Endothelial cell of umbilical vein (primary cell): ENCODE results near the gene AFF1. TPM values are rescaled to one million over a fixed set of nuclear protein-coding genes. Genes with fewer than 3 reads are reported as not detected.

Experiments used
- BruUV-seq: library from RNA; stranded (reverse); fragments of 400-500 nt; replicated peaks from 2 replicates; lab custom pipeline; 2021; lab: Mats Ljungman, UMichigan
- CTCF ChIA-PET: fragments of 300-600, 350-600 bp; sonication (Branson Sonifier 250); formaldehyde crosslinking; loops from one replicate; lab custom pipeline; 2021; ENCODE audit warnings: antibody characterized with exemption, inconsistent platforms; lab: Charles Lee
- POLR2A ChIA-PET: fragments of 300-600, 350-600 bp; sonication (Branson Sonifier 250); formaldehyde crosslinking; loops from one replicate; lab custom pipeline; 2021; ENCODE audit warnings: antibody characterized with exemption, inconsistent platforms; lab: Charles Lee
- DNase-seq: peaks from one replicate; pipeline ENCODE4 v3.0.0-alpha.2; 2011; ENCODE audit warnings: low read depth, low spot score
- FAIRE-seq: peaks from 2 replicates; lab custom pipeline; 2011; peaks lifted over from hg19 to GRCh38; lab: Jason Lieb, UNC
- H2AFZ ChIP-seq: 2 replicates; pipeline ENCODE4 v1.6.0; 2012; ENCODE audit warnings: low read depth, low read length, control low read depth, inconsistent platforms
- H3K27ac ChIP-seq: 2 replicates; pipeline ENCODE4 v1.5.1; 2011; ENCODE audit warnings: low read depth, mild to moderate bottlenecking, control low read depth, low read length, moderate library complexity; ENCODE audit not compliant: insufficient read depth
- H3K27me3 ChIP-seq, 2 experiments: 2 replicates each; pipeline versions ENCODE4 v1.6.0 to v1.6.1; 2011; ENCODE audit warnings: low read length in 2 of 2, mixed read lengths in 1 of 2; ENCODE audit not compliant: control insufficient read depth in 2 of 2, insufficient read depth in 2 of 2
- H3K36me3 ChIP-seq, 2 experiments: 2 replicates in 1 of 2; 3 replicates in 1 of 2; pipeline ENCODE4 v1.5.1; 2011; ENCODE audit warnings: low read length in 2 of 2, mild to moderate bottlenecking in 1 of 2, moderate library complexity in 1 of 2; ENCODE audit not compliant: control insufficient read depth in 2 of 2, insufficient read depth in 2 of 2; ENCODE audit errors: extremely low read depth in 1 of 2
- H3K4me1 ChIP-seq: 3 replicates; pipeline ENCODE4 v1.5.1; 2011; ENCODE audit warnings: mild to moderate bottlenecking, low read length; ENCODE audit not compliant: control insufficient read depth, insufficient read depth; ENCODE audit errors: extremely low read depth
- H3K4me2 ChIP-seq: 2 replicates; pipeline ENCODE4 v1.6.1; 2011; ENCODE audit warnings: low read length, control low read depth, mixed read lengths; ENCODE audit not compliant: insufficient read depth
- H3K4me3 ChIP-seq, 3 experiments: fragments of 200-600 bp in 1 of 3; sonication (generic), shearing (Covaris generic) in 1 of 3; replicated peaks in 1 of 3; 2 replicates each; pipeline ENCODE4 v1.5.1; 2011 to 2016; ENCODE audit warnings: control low read depth in 3 of 3, low read length in 3 of 3, mild to moderate bottlenecking in 2 of 3, inconsistent platforms in 1 of 3, low read depth in 1 of 3, moderate library complexity in 1 of 3; ENCODE audit not compliant: insufficient read depth in 1 of 3
- H3K79me2 ChIP-seq: 2 replicates; pipeline ENCODE4 v1.6.0; 2012; ENCODE audit warnings: low read length, inconsistent platforms; ENCODE audit not compliant: control insufficient read depth, insufficient read depth
- H3K9ac ChIP-seq: replicated peaks from 2 replicates; pipeline ENCODE3; 2011; ENCODE audit warnings: low read length, control low read depth; ENCODE audit not compliant: insufficient read depth; ENCODE audit errors: extremely low read depth
- H3K9me1 ChIP-seq: replicated peaks from 3 replicates; pipeline ENCODE4 v1.6.0; 2011; ENCODE audit warnings: mild to moderate bottlenecking, low read length; ENCODE audit not compliant: control insufficient read depth, insufficient read depth; ENCODE audit errors: extremely low read depth
- H3K9me3 ChIP-seq: replicated peaks from 2 replicates; pipeline ENCODE4 v1.5.1; 2012; ENCODE audit warnings: low read length, inconsistent platforms; ENCODE audit not compliant: control insufficient read depth, insufficient read depth
- H4K20me1 ChIP-seq: replicated peaks from 2 replicates; pipeline ENCODE3; 2011; ENCODE audit warnings: mild to moderate bottlenecking, low read length; ENCODE audit not compliant: control insufficient read depth, insufficient read depth; ENCODE audit errors: extremely low read depth
- EZH2 ChIP-seq: IDR thresholded peaks from 2 replicates; pipeline ENCODE4 v1.6.1; 2012; ENCODE audit warnings: borderline replicate concordance, low read depth, mild to moderate bottlenecking, moderate library complexity, low read length, inconsistent platforms; ENCODE audit not compliant: severe bottlenecking
- FOS ChIP-seq: IDR thresholded peaks from 2 replicates; pipeline ENCODE4 v1.6.1; 2011; ENCODE audit warnings: mild to moderate bottlenecking, low read length, moderate library complexity, borderline replicate concordance; ENCODE audit not compliant: insufficient read depth
- GATA2 ChIP-seq: IDR thresholded peaks from 2 replicates; pipeline ENCODE4 v1.7.0; 2011; ENCODE audit warnings: low read depth, mild to moderate bottlenecking, moderate library complexity, mixed read lengths, low read length; ENCODE audit not compliant: insufficient read length, insufficient read depth
- JUN ChIP-seq: IDR thresholded peaks from 2 replicates; pipeline ENCODE4 v1.6.1; 2011; ENCODE audit warnings: borderline replicate concordance, low read depth; ENCODE audit not compliant: insufficient read length, insufficient read depth
- MYC ChIP-seq: IDR thresholded peaks from one replicate; pipeline ENCODE4 v1.6.1; 2011; ENCODE audit warnings: mild to moderate bottlenecking, low read depth, low read length
- POLR2A ChIP-seq: IDR thresholded peaks from 2 replicates; pipeline ENCODE4 v1.6.1; 2012; ENCODE audit warnings: low read depth, mild to moderate bottlenecking, control low read depth, low read length
- POLR2AphosphoS5 ChIP-seq: IDR thresholded peaks from 2 replicates; pipeline ENCODE4 v1.6.1; 2012; ENCODE audit warnings: low read depth, mild to moderate bottlenecking, control low read depth, low read length, moderate library complexity; ENCODE audit not compliant: insufficient read depth
- dilution Hi-C: fragments of 300-500 bp; cut with MboI; formaldehyde crosslinking; loops from one replicate; pipeline ENCODE4 v1.15.0; 2019; ENCODE audit warnings: low sequenced_read_pairs; ENCODE audit not compliant: extremely low pct_ligation_motif_present
- intact Hi-C: fragments of 100-400 bp; cut with micrococcal nuclease; formaldehyde crosslinking; loops from one replicate; pipeline ENCODE4 v1.10.0; 2022
- polyA plus RNA-seq, 4 experiments: library from polyadenylated mRNA; depleted of rRNA in 3 of 4; stranded (reverse) in 3 of 4; unstranded in 1 of 4; fragments of >200 nt; gene quantifications; 2 replicates each; pipeline versions ENCODE4 v1.2.1 to v1.2.3, GENCODE V29; 2011 to 2012; ENCODE audit warnings: missing spikeins in 1 of 4
- total RNA-seq: library from RNA; stranded (reverse); gene quantifications from 2 replicates; pipeline ENCODE4 v1.2.3, GENCODE V29; 2021
- TF ChIP-seq, protein P1 (sequence below): IDR thresholded peaks from 2 replicates; pipeline ENCODE4 v1.6.1; 2011; ENCODE audit not compliant: insufficient read depth, insufficient read length
- TF ChIP-seq, protein P2 (sequence below), 2 donors: IDR thresholded peaks; 1 replicate in 1 of 2; 2 replicates in 1 of 2; pipeline ENCODE4 v1.5.1; 2011; ENCODE audit warnings: low read length in 2 of 2, mild to moderate bottlenecking in 2 of 2, moderate library complexity in 2 of 2, control low read depth in 1 of 2, inconsistent platforms in 1 of 2, low read depth in 1 of 2; ENCODE audit not compliant: insufficient read depth in 1 of 2; ENCODE audit errors: extremely low read depth in 1 of 2

AFF1 gene
- total and polyA plus RNA-seq, 2 donors (not counting 3 experiments of a cell fraction or from before 2014, with no cell fraction given): 26.2 to 106 TPM

GRCh38 chr4:87053176-87053658, 118.4 kb downstream of the AFF1 start:
- no peaks in the 10 kb centered on the region for H3K9me1 ChIP-seq
- no peak overlapping the region for H3K4me3 ChIP-seq
- DNase-seq (no peak), FAIRE-seq (peak; percentile 15)
- H3K9me3 ChIP-seq: no peaks in the 10 kb centered on the region
- no TSS peak for BruUV-seq
- H4K20me1 ChIP-seq: no peaks in the 10 kb centered on the region
- H3K4me2 ChIP-seq: no peak overlapping the region
- intact Hi-C loops: no loop called here
- TF ChIP-seq EZH2 (no peak), FOS (no peak), POLR2AphosphoS5 (no peak), GATA2 (no peak), MYC (no peak), JUN (no peak), POLR2A (no peak)
- TF ChIP-seq, protein P1, sequence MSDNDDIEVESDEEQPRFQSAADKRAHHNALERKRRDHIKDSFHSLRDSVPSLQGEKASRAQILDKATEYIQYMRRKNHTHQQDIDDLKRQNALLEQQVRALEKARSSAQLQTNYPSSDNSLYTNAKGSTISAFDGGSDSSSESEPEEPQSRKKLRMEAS: no peak
- TF ChIP-seq, protein P2, sequence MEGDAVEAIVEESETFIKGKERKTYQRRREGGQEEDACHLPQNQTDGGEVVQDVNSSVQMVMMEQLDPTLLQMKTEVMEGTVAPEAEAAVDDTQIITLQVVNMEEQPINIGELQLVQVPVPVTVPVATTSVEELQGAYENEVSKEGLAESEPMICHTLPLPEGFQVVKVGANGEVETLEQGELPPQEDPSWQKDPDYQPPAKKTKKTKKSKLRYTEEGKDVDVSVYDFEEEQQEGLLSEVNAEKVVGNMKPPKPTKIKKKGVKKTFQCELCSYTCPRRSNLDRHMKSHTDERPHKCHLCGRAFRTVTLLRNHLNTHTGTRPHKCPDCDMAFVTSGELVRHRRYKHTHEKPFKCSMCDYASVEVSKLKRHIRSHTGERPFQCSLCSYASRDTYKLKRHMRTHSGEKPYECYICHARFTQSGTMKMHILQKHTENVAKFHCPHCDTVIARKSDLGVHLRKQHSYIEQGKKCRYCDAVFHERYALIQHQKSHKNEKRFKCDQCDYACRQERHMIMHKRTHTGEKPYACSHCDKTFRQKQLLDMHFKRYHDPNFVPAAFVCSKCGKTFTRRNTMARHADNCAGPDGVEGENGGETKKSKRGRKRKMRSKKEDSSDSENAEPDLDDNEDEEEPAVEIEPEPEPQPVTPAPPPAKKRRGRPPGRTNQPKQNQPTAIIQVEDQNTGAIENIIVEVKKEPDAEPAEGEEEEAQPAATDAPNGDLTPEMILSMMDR (IDR thresholded peaks at IDR 0.05; ENCODE audit: extremely low read depth in 1 of 2, insufficient read depth in 1 of 2, low read depth in 1 of 2, low read length in 2 of 2): no peak
- dilution Hi-C loops: no loop called here
- ChIA-PET CTCF (interaction anchor here (1.2 kb wide), 1 partner anchor 14 kb away, joined by 4 read pairs; no protein-coding TSS in a partner anchor), POLR2A (interaction anchor here (1.8 kb wide), 1 partner anchor 47 kb away, joined by 7 read pairs; no protein-coding TSS in a partner anchor)
- peaks cover 27% of the 10 kb centered on the region for H3K4me1 ChIP-seq
- H3K27ac ChIP-seq: no peak overlapping the region
- peaks cover 38% of the 10 kb centered on the region for H3K79me2 ChIP-seq
- no peak overlapping the region for H2AFZ ChIP-seq
- H3K36me3 ChIP-seq: no peaks in the 10 kb centered on the region
- H3K27me3 ChIP-seq: no peaks in the 10 kb centered on the region
- H3K9ac ChIP-seq: no peak overlapping the region
